B cell (primary cell): ENCODE data around the gene ARHGAP15.

Experiments used
- EZH2 ChIP-seq: IDR thresholded peaks from 2 replicates; pipeline ENCODE4 v1.6.1; 2012; ENCODE audit warnings: borderline replicate concordance, low read depth, mild to moderate bottlenecking, moderate library complexity, low read length; ENCODE audit not compliant: insufficient read depth, poor library complexity, severe bottlenecking
- TF ChIP-seq, protein P1 (sequence below): fragments of 200-600 bp; IDR thresholded peaks from one replicate; pipeline ENCODE4 v1.8.0; 2022; ENCODE audit warnings: antibody characterized with exemption, mild to moderate bottlenecking

- TF ChIP-seq, protein P1, sequence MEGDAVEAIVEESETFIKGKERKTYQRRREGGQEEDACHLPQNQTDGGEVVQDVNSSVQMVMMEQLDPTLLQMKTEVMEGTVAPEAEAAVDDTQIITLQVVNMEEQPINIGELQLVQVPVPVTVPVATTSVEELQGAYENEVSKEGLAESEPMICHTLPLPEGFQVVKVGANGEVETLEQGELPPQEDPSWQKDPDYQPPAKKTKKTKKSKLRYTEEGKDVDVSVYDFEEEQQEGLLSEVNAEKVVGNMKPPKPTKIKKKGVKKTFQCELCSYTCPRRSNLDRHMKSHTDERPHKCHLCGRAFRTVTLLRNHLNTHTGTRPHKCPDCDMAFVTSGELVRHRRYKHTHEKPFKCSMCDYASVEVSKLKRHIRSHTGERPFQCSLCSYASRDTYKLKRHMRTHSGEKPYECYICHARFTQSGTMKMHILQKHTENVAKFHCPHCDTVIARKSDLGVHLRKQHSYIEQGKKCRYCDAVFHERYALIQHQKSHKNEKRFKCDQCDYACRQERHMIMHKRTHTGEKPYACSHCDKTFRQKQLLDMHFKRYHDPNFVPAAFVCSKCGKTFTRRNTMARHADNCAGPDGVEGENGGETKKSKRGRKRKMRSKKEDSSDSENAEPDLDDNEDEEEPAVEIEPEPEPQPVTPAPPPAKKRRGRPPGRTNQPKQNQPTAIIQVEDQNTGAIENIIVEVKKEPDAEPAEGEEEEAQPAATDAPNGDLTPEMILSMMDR, result no peak
- no peak for TF ChIP-seq EZH2
Measured at GRCh38 chr2:143311426-143311825, 182.2 kb downstream of the ARHGAP15 start.
